Liver (tissue), 9 donors: Measurements from ENCODE around the gene GGT6. TPM values are rescaled to one million over a fixed set of nuclear protein-coding genes. Genes with fewer than 3 reads are reported as not detected.

Experiments used
- DNase-seq: peaks from one replicate; pipeline ENCODE4 v3.0.0-alpha.2; 2017; ENCODE audit warnings: low spot score
- H3K27ac ChIP-seq, 2 donors: one replicate each; pipeline ENCODE4 v1.7.0; 2013; ENCODE audit warnings: inconsistent platforms in 2 of 2, low read length in 2 of 2, control low read depth in 1 of 2, low read depth in 1 of 2, mild to moderate bottlenecking in 1 of 2
- H3K27me3 ChIP-seq, 4 donors: one replicate each; pipeline versions ENCODE4 v1.6.1 to v1.7.0; 2013; ENCODE audit warnings: low read length in 3 of 4, inconsistent platforms in 1 of 4, mild to moderate bottlenecking in 1 of 4, moderate library complexity in 1 of 4; ENCODE audit not compliant: control insufficient read depth in 4 of 4, insufficient read depth in 4 of 4
- H3K36me3 ChIP-seq, 4 donors: one replicate each; pipeline versions ENCODE4 v1.6.1 to v1.7.0; 2013; ENCODE audit warnings: low read length in 3 of 4, mild to moderate bottlenecking in 3 of 4, low read depth in 1 of 4, moderate library complexity in 1 of 4; ENCODE audit not compliant: control insufficient read depth in 4 of 4, insufficient read depth in 3 of 4
- H3K4me1 ChIP-seq, 4 donors: one replicate each; pipeline versions ENCODE4 v1.6.1 to v1.7.0; 2013; ENCODE audit warnings: low read length in 3 of 4, mild to moderate bottlenecking in 3 of 4, moderate library complexity in 1 of 4; ENCODE audit not compliant: control insufficient read depth in 4 of 4, insufficient read depth in 4 of 4
- H3K4me3 ChIP-seq, 3 donors: one replicate each; pipeline versions ENCODE4 v1.6.1 to v1.7.0; 2013; ENCODE audit warnings: low read length in 3 of 3, control low read depth in 1 of 3, low read depth in 1 of 3, mild to moderate bottlenecking in 1 of 3
- H3K9ac ChIP-seq, 2 donors: one replicate each; pipeline ENCODE4 v1.7.0; 2013; ENCODE audit warnings: low read length in 2 of 2, mild to moderate bottlenecking in 2 of 2, moderate library complexity in 2 of 2, control low read depth in 1 of 2, low read depth in 1 of 2
- H3K9me3 ChIP-seq, 4 donors: one replicate each; pipeline versions ENCODE4 v1.6.1 to v1.7.0; 2013; ENCODE audit warnings: low read length in 3 of 4; ENCODE audit not compliant: control insufficient read depth in 4 of 4
- EGR1 ChIP-seq, 2 donors: IDR thresholded peaks; 2 replicates each; pipeline ENCODE4 v1.6.1; 2016 to 2018; ENCODE audit warnings: antibody characterized with exemption in 2 of 2, low read depth in 2 of 2
- FOXA1 ChIP-seq: IDR thresholded peaks from 2 replicates; pipeline ENCODE4 v1.6.1; 2016; ENCODE audit warnings: antibody characterized with exemption
- FOXA2 ChIP-seq: IDR thresholded peaks from 2 replicates; pipeline ENCODE4 v1.6.1; 2016; ENCODE audit warnings: antibody characterized with exemption
- GABPA ChIP-seq, 2 donors: IDR thresholded peaks in 1 of 2; conservative IDR thresholded peaks in 1 of 2; 2 replicates each; pipeline ENCODE4 v1.6.1; 2016; ENCODE audit warnings: antibody characterized with exemption in 2 of 2, mild to moderate bottlenecking in 1 of 2, moderate library complexity in 1 of 2
- HNF4A ChIP-seq, 2 donors: conservative IDR thresholded peaks; 2 replicates each; pipeline ENCODE4 v1.6.1; 2016; ENCODE audit warnings: antibody characterized with exemption in 2 of 2, mild to moderate bottlenecking in 2 of 2
- HNF4G ChIP-seq: IDR thresholded peaks from 2 replicates; pipeline ENCODE4 v1.6.1; 2016; ENCODE audit warnings: antibody characterized with exemption
- JUND ChIP-seq, 2 donors: IDR thresholded peaks; 2 replicates each; pipeline ENCODE4 v1.6.1; 2016; ENCODE audit warnings: antibody characterized with exemption in 2 of 2
- NR2F2 ChIP-seq: IDR thresholded peaks from 2 replicates; pipeline ENCODE4 v1.6.1; 2016; ENCODE audit warnings: antibody characterized with exemption
- RAD21 ChIP-seq, 2 donors: IDR thresholded peaks; 2 replicates each; pipeline ENCODE4 v1.6.1; 2016; ENCODE audit warnings: antibody characterized with exemption in 2 of 2, mild to moderate bottlenecking in 2 of 2
- REST ChIP-seq: IDR thresholded peaks from 2 replicates; pipeline ENCODE4 v1.6.1; 2016; ENCODE audit warnings: antibody characterized with exemption, mild to moderate bottlenecking
- RXRA ChIP-seq, 2 donors: IDR thresholded peaks; 2 replicates each; pipeline ENCODE4 v1.6.1; 2017 to 2018; ENCODE audit warnings: antibody characterized with exemption in 2 of 2, mild to moderate bottlenecking in 1 of 2
- SP1 ChIP-seq: IDR thresholded peaks from 2 replicates; pipeline ENCODE4 v1.6.1; 2018; ENCODE audit warnings: antibody characterized with exemption, mild to moderate bottlenecking
- YY1 ChIP-seq: IDR thresholded peaks from 2 replicates; pipeline ENCODE4 v1.6.1; 2016; ENCODE audit warnings: antibody characterized with exemption, mild to moderate bottlenecking
- ZBTB33 ChIP-seq: IDR thresholded peaks from 2 replicates; pipeline ENCODE4 v1.6.1; 2016; ENCODE audit warnings: antibody characterized with exemption
- WGBS: extraction: QIAGEN DNeasy Blood & Tissue Kit; methylation state at CpG from one replicate; pipeline ENCODE4 v1.1.7; 2013; 5-methylcytosine and 5-hydroxymethylcytosine counted together
- polyA plus RNA-seq, 2 donors: library from polyadenylated mRNA; stranded (reverse) in 1 of 2; unstranded in 1 of 2; fragments of 200-250 nt in 1 of 2; fragments of >200 nt in 1 of 2; fragmentation: Nextera tagmentation in 1 of 2; extraction: Ambion mirVana in 1 of 2; gene quantifications; one replicate each; pipeline versions ENCODE4 v1.2.1 to v1.2.3, GENCODE V29; 2013 to 2015
- total RNA-seq, 2 donors: library from RNA; depleted of rRNA; stranded (reverse); fragments of >200 nt; gene quantifications; one replicate each; pipeline ENCODE4 v1.2.3, GENCODE V29; 2014
- TF ChIP-seq, protein P1 (sequence below): fragments of 150-350 bp; IDR thresholded peaks from 2 replicates; pipeline ENCODE4 v1.5.1; 2017; ENCODE audit warnings: improper control_type of control experiment, low read depth, low read length; ENCODE audit not compliant: missing input control
- TF ChIP-seq, protein P2 (sequence below): IDR thresholded peaks from 2 replicates; pipeline ENCODE4 v1.6.1; 2016; ENCODE audit warnings: antibody characterized with exemption
- donor health status: healthy.
- donor health status: healthy.
- donor health status: healthy.
- donor health status: healthy.
- donor health status: healthy.

The GGT6 gene
- total and polyA plus RNA-seq, 4 donors, result 0.19 to 1.1 (median 0.53) TPM

GRCh38 chr17:4566785-4567184 is 6.4 kb upstream of the GGT6 start:
- peaks cover 0 to 8% (median 2%) of the 10 kb centered on the region in 4 donors for H3K4me1 ChIP-seq
- no peak overlapping the region for H3K9ac ChIP-seq
- H3K27ac ChIP-seq, result no peak overlapping the region
- no peak overlapping the region for H3K4me3 ChIP-seq
- WGBS, result 22% methylated on average over 5 of the region's 5 CpGs
- DNase-seq, result peak; percentile 57
- no peaks in the 10 kb centered on the region for H3K9me3 ChIP-seq
- no peaks in the 10 kb centered on the region for H3K27me3 ChIP-seq
- TF ChIP-seq EGR1 (IDR thresholded peaks at IDR 0.05; ENCODE audit: low read depth in 2 of 2), result no peak
- peak; percentile 83 to 91 for TF ChIP-seq RAD21 (IDR thresholded peaks at IDR 0.05)
- no peak for TF ChIP-seq REST
- TF ChIP-seq HNF4G, result no peak
- TF ChIP-seq, protein P1, sequence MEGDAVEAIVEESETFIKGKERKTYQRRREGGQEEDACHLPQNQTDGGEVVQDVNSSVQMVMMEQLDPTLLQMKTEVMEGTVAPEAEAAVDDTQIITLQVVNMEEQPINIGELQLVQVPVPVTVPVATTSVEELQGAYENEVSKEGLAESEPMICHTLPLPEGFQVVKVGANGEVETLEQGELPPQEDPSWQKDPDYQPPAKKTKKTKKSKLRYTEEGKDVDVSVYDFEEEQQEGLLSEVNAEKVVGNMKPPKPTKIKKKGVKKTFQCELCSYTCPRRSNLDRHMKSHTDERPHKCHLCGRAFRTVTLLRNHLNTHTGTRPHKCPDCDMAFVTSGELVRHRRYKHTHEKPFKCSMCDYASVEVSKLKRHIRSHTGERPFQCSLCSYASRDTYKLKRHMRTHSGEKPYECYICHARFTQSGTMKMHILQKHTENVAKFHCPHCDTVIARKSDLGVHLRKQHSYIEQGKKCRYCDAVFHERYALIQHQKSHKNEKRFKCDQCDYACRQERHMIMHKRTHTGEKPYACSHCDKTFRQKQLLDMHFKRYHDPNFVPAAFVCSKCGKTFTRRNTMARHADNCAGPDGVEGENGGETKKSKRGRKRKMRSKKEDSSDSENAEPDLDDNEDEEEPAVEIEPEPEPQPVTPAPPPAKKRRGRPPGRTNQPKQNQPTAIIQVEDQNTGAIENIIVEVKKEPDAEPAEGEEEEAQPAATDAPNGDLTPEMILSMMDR, result peak; percentile 78
- TF ChIP-seq HNF4A (conservative IDR thresholded peaks at IDR 0.05), result peak in 1 of 2 donors; percentile 32
- TF ChIP-seq NR2F2, result peak; percentile 15
- no peaks in the 10 kb centered on the region for H3K36me3 ChIP-seq

- Histone ChIP-seq H3K36me3 (no peaks in the 10 kb centered on the region), H3K4me3 (no peak overlapping the region), H3K9me3 (no peaks in the 10 kb centered on the region), H3K27ac (no peak overlapping the region), H3K9ac (no peak overlapping the region), H3K4me1 (peaks cover 0 to 8% (median 2%) of the 10 kb centered on the region in 4 donors), H3K27me3 (no peaks in the 10 kb centered on the region)
- 31% methylated on average over 16 of the region's 16 CpGs for WGBS
- DNase-seq, result peak; percentile 50
- no peak for TF ChIP-seq YY1
- TF ChIP-seq RXRA (IDR thresholded peaks at IDR 0.05), result peak; percentile 58 to 67
- no peak for TF ChIP-seq ZBTB33
- peak; percentile 83 to 87 for TF ChIP-seq HNF4A (conservative IDR thresholded peaks at IDR 0.05)
- TF ChIP-seq GABPA (IDR thresholded peaks at IDR 0.05 in 1 of 2, conservative IDR thresholded peaks at IDR 0.05 in 1 of 2), result no peak
- TF ChIP-seq REST, result no peak
- TF ChIP-seq FOXA1, result peak; percentile 28
- TF ChIP-seq, protein P2, sequence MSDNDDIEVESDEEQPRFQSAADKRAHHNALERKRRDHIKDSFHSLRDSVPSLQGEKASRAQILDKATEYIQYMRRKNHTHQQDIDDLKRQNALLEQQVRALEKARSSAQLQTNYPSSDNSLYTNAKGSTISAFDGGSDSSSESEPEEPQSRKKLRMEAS, result peak; percentile 54
- TF ChIP-seq SP1, result peak; percentile 63
- peak; percentile 35 for TF ChIP-seq FOXA2
- peak; percentile 55 for TF ChIP-seq HNF4G
- TF ChIP-seq JUND (IDR thresholded peaks at IDR 0.05), result no peak
- peak; percentile 81 to 90 for TF ChIP-seq RAD21 (IDR thresholded peaks at IDR 0.05)
- TF ChIP-seq, protein P1, result peak; percentile 88
These were observed 5.1 kb upstream of the GGT6 start for GRCh38 chr17:4565209-4566141.
